ENCODE measurements around the gene BLNK. TPM values are rescaled to one million over a fixed set of nuclear protein-coding genes. Genes with fewer than 3 reads are reported as not detected.

The BLNK gene
- total RNA-seq, 1 donor from 2014 or later = 0.73 TPM

GRCh38 chr10:96290368-96291133 lies 19.2 kb upstream of the BLNK start:
- no peak for ATAC-seq (ENCODE audit: poor library complexity)
- no peak for DNase-seq
- intact Hi-C loops (cut with DNase I) = no loop called here

- intact Hi-C loops (cut with DNase I) = no loop called here
- no peak for ATAC-seq (ENCODE audit: poor library complexity)
Observed at GRCh38 chr10:96289218-96289910, 18.0 kb upstream of the BLNK start.

GRCh38 chr10:96288151-96288621 lies 16.8 kb upstream of the BLNK start:
- ATAC-seq (ENCODE audit: poor library complexity) (no peak), DNase-seq (no peak)
- intact Hi-C loops (cut with DNase I) = no loop called here

More at GRCh38 chr10:96289218-96289910, 18.0 kb upstream of the BLNK start:
- no peak for DNase-seq

GRCh38 chr10:96287392-96288105 lies 16.2 kb upstream of the BLNK start:
- DNase-seq (no peak), ATAC-seq (ENCODE audit: poor library complexity) (no peak)
- intact Hi-C loops (cut with DNase I) = no loop called here

- ATAC-seq (ENCODE audit: poor library complexity) (no peak), DNase-seq (no peak)
- intact Hi-C loops (cut with DNase I) = no loop called here
Observed at GRCh38 chr10:96285331-96285752, 14.0 kb upstream of the BLNK start.

- no peak for DNase-seq
- ATAC-seq (ENCODE audit: poor library complexity) = no peak
- intact Hi-C loops (cut with DNase I) = no loop called here
Observed at GRCh38 chr10:96283756-96284155, 12.4 kb upstream of the BLNK start.

- intact Hi-C loops (cut with DNase I) = no loop called here
- DNase-seq = no peak
- ATAC-seq (ENCODE audit: poor library complexity) = no peak
Observed at GRCh38 chr10:96283351-96283750, 12.0 kb upstream of the BLNK start.

GRCh38 chr10:96281444-96282029 lies 10.2 kb upstream of the BLNK start:
- intact Hi-C loops (cut with DNase I) = no loop called here
- ATAC-seq (ENCODE audit: poor library complexity) (no peak), DNase-seq (no peak)

GRCh38 chr10:96280859-96281258 lies 9.5 kb upstream of the BLNK start:
- DNase-seq (no peak), ATAC-seq (ENCODE audit: poor library complexity) (no peak)
- intact Hi-C loops (cut with DNase I) = no loop called here

GRCh38 chr10:96279191-96279641 lies 7.8 kb upstream of the BLNK start:
- DNase-seq (no peak), ATAC-seq (ENCODE audit: poor library complexity) (no peak)
- intact Hi-C loops (cut with DNase I) = no loop called here

- DNase-seq (no peak), ATAC-seq (ENCODE audit: poor library complexity) (no peak)
- intact Hi-C loops (cut with DNase I) = no loop called here
Observed at GRCh38 chr10:96276831-96277230, 5.5 kb upstream of the BLNK start.

- ATAC-seq (ENCODE audit: poor library complexity) (no peak), DNase-seq (no peak)
- intact Hi-C loops (cut with DNase I) = no loop called here
Observed at GRCh38 chr10:96276426-96276825, 5.1 kb upstream of the BLNK start.

GRCh38 chr10:96275685-96276418 lies 4.5 kb upstream of the BLNK start:
- ATAC-seq (ENCODE audit: poor library complexity) (peak; percentile 82), DNase-seq (peak; percentile 65)
- intact Hi-C loops (cut with DNase I) = no loop called here

- DNase-seq (no peak), ATAC-seq (ENCODE audit: poor library complexity) (no peak)
- intact Hi-C loops (cut with DNase I) = no loop called here
Observed at GRCh38 chr10:96272316-96273280, 1.2 kb upstream of the BLNK start.

- ATAC-seq (ENCODE audit: poor library complexity) = no peak
- intact Hi-C loops (cut with DNase I) = no loop called here
- no peak for DNase-seq
Observed at GRCh38 chr10:96270571-96270970, 798 bp downstream of the BLNK start.

- ATAC-seq (ENCODE audit: poor library complexity) (no peak), DNase-seq (no peak)
- intact Hi-C loops (cut with DNase I) = no loop called here
Observed at GRCh38 chr10:96269438-96270300, 1.7 kb downstream of the BLNK start.
